Measurements from ENCODE around the gene CTIF. TPM values are rescaled to one million over a fixed set of nuclear protein-coding genes. Genes with fewer than 3 reads are reported as not detected.

The CTIF gene
- total RNA-seq, 1 donor from 2014 or later = 35.1 TPM

GRCh38 chr18:48608581-48608980, 69.8 kb downstream of the CTIF start:
- intact Hi-C loops (cut with DNase I) = no loop called here
- no peak for DNase-seq (ENCODE audit: extremely low spot score in 2 of 2)
- Histone ChIP-seq H3K36me3 (no peaks in the 10 kb centered on the region), H3K4me3 (no peak overlapping the region), H3K9me3 (no peaks in the 10 kb centered on the region), H3K27ac (no peak overlapping the region), H3K4me1 (peaks cover 16% of the 10 kb centered on the region), H3K27me3 (no peaks in the 10 kb centered on the region)
- TF ChIP-seq POLR2A (IDR thresholded peaks at IDR 0.05) (no peak), CTCF (IDR thresholded peaks at IDR 0.05) (no peak), POLR2AphosphoS5 (IDR thresholded peaks at IDR 0.05; ENCODE audit: insufficient read depth in 1 of 2, low read depth in 1 of 2) (no peak)

GRCh38 chr18:48609114-48609513, 70.3 kb downstream of the CTIF start:
- DNase-seq (ENCODE audit: extremely low spot score in 2 of 2) = no peak
- intact Hi-C loops (cut with DNase I) = no loop called here
- no peaks in the 10 kb centered on the region for H3K9me3 ChIP-seq
- no peaks in the 10 kb centered on the region for H3K27me3 ChIP-seq
- H3K4me1 ChIP-seq = peaks cover 16% of the 10 kb centered on the region
- H3K36me3 ChIP-seq = no peaks in the 10 kb centered on the region
- no peak overlapping the region for H3K27ac ChIP-seq
- TF ChIP-seq POLR2A (IDR thresholded peaks at IDR 0.05) (no peak), POLR2AphosphoS5 (IDR thresholded peaks at IDR 0.05; ENCODE audit: insufficient read depth in 1 of 2, low read depth in 1 of 2) (no peak), CTCF (IDR thresholded peaks at IDR 0.05) (no peak)
- no peak overlapping the region for H3K4me3 ChIP-seq

GRCh38 chr18:48609820-48610815, 71.3 kb downstream of the CTIF start:
- H3K27ac ChIP-seq = no peak overlapping the region
- intact Hi-C loops (cut with DNase I) = no loop called here
- no peaks in the 10 kb centered on the region for H3K9me3 ChIP-seq
- DNase-seq (ENCODE audit: extremely low spot score in 2 of 2) = no peak
- no peak for TF ChIP-seq POLR2AphosphoS5 (IDR thresholded peaks at IDR 0.05; ENCODE audit: insufficient read depth in 1 of 2, low read depth in 1 of 2)
- TF ChIP-seq CTCF (IDR thresholded peaks at IDR 0.05) = no peak
- TF ChIP-seq POLR2A (IDR thresholded peaks at IDR 0.05) = no peak
- no peaks in the 10 kb centered on the region for H3K27me3 ChIP-seq
- H3K4me3 ChIP-seq = no peak overlapping the region
- no peaks in the 10 kb centered on the region for H3K36me3 ChIP-seq
- peaks cover 16% of the 10 kb centered on the region for H3K4me1 ChIP-seq

- H3K27ac ChIP-seq = no peak overlapping the region
- H3K4me3 ChIP-seq = no peak overlapping the region
- H3K4me1 ChIP-seq = peaks cover 16% of the 10 kb centered on the region
- intact Hi-C loops (cut with DNase I) = no loop called here
- no peak for DNase-seq (ENCODE audit: extremely low spot score in 2 of 2)
- H3K27me3 ChIP-seq = no peaks in the 10 kb centered on the region
- no peaks in the 10 kb centered on the region for H3K36me3 ChIP-seq
- no peaks in the 10 kb centered on the region for H3K9me3 ChIP-seq
- no peak for TF ChIP-seq POLR2A (IDR thresholded peaks at IDR 0.05)
- no peak for TF ChIP-seq CTCF (IDR thresholded peaks at IDR 0.05)
- TF ChIP-seq POLR2AphosphoS5 (IDR thresholded peaks at IDR 0.05; ENCODE audit: insufficient read depth in 1 of 2, low read depth in 1 of 2) = no peak
Observed at GRCh38 chr18:48611203-48611602, 72.4 kb downstream of the CTIF start.
